Astrocyte (in vitro differentiated cells and primary cell): ENCODE data around the gene APLP1.

ENCODE experiments used
- CTCF ChIP-seq: IDR thresholded peaks from 2 replicates; pipeline ENCODE4 v1.5.1; 2011; ENCODE audit warnings: low read depth, mild to moderate bottlenecking, inconsistent platforms, low read length, moderate library complexity; ENCODE audit not compliant: insufficient read depth
- EZH2 ChIP-seq: IDR thresholded peaks from 2 replicates; pipeline ENCODE4 v1.6.1; 2012; ENCODE audit warnings: mild to moderate bottlenecking, low read length, inconsistent platforms; ENCODE audit not compliant: insufficient read depth

GRCh38 chr19:35909684-35910035 is 41.3 kb downstream of the APLP1 start:
- TF ChIP-seq CTCF = no peak
- no peak for TF ChIP-seq EZH2
